Measurements from ENCODE around the gene CHD2. TPM values are rescaled to one million over a fixed set of nuclear protein-coding genes. Genes with fewer than 3 reads are reported as not detected.

Gene CHD2
- total RNA-seq, 1 experiment from 2014 or later: 63.3 TPM

- Histone ChIP-seq H2AK5ac (ENCODE audit: insufficient read length, low read length) (no peak overlapping the region), H3K23me2 (ENCODE audit: insufficient read length, low read depth, low read length, poor library complexity, severe bottlenecking) (no peaks in the 10 kb centered on the region), H2BK120ac (ENCODE audit: low read depth, low read length, poor library complexity, severe bottlenecking) (no peak overlapping the region), H3K18ac (ENCODE audit: insufficient read length, low read depth, low read length) (no peak overlapping the region), H2AFZ (ENCODE audit: low read length) (no peak overlapping the region), H2BK15ac (ENCODE audit: low read depth, low read length) (no peak overlapping the region), H2BK20ac (ENCODE audit: low read depth, low read length, poor library complexity, severe bottlenecking) (no peak overlapping the region), H3K9me3 (ENCODE audit: control insufficient read depth, low read depth, low read length) (peaks cover 7% of the 10 kb centered on the region), H3K56ac (ENCODE audit: insufficient read length, low read depth, low read length) (no peak overlapping the region), H4K5ac (ENCODE audit: insufficient read length, low read depth, low read length) (no peak overlapping the region), H3K23ac (ENCODE audit: insufficient read length, low read depth, low read length) (no peak overlapping the region), H3K4me1 (ENCODE audit: insufficient read depth, low read length) (no peaks in the 10 kb centered on the region), H4K20me1 (ENCODE audit: control insufficient read depth, insufficient read depth, insufficient read length) (peaks cover 3% of the 10 kb centered on the region), H3K14ac (ENCODE audit: insufficient read depth, low read length) (no peak overlapping the region), H2BK5ac (ENCODE audit: insufficient read length, low read length) (no peak overlapping the region), H4K91ac (ENCODE audit: insufficient read length, low read depth, low read length) (no peak overlapping the region), H2BK12ac (ENCODE audit: insufficient read length, low read depth, low read length) (no peak overlapping the region), H3K4me2 (ENCODE audit: insufficient read depth, insufficient read length, low read length) (no peak overlapping the region), H3K27ac (ENCODE audit: insufficient read length, low read depth, low read length) (no peak overlapping the region), H3K4ac (ENCODE audit: low read depth, low read length) (no peak overlapping the region), H3K9ac (ENCODE audit: extremely low read depth, insufficient read length, low read length) (no peak overlapping the region), H3K79me2 (ENCODE audit: insufficient read depth, low read length) (no peaks in the 10 kb centered on the region), H3T11ph (ENCODE audit: low read length) (no peak overlapping the region), H3K79me1 (ENCODE audit: insufficient read depth, low read depth, low read length, poor library complexity, severe bottlenecking) (no peaks in the 10 kb centered on the region), H3K27me3 (ENCODE audit: insufficient read depth, low read length) (no peaks in the 10 kb centered on the region), H4K8ac (replicated peaks; ENCODE audit: insufficient read length, low read depth, low read length) (no peak overlapping the region)
- peak overlapping the region in 2 of 3 experiments; percentile 68 to 91; a peak in 3 of 7 replicates for H3K27ac Mint-ChIP-seq
- H3K4me3 Mint-ChIP-seq: no peak overlapping the region
- TF ChIP-seq CTCF (conservative IDR thresholded peaks at IDR 0.05): no peak
- no CpG with 5 or more reads among the region's 18 CpGs for WGBS (ENCODE audit: extremely low coverage, insufficient read length, low lambda C conversion rate)
- H3K27me3 Mint-ChIP-seq (ENCODE audit: low read depth): no peaks in the 10 kb centered on the region
- peaks cover 5 to 8% of the 10 kb centered on the region in 2 experiments for H3K4me1 Mint-ChIP-seq
- no peak for DNase-seq
- H3K36me3 Mint-ChIP-seq (ENCODE audit: insufficient read depth in 1 of 3, low read depth in 3 of 3): peaks cover 65 to 99% (median 89%) of the 10 kb centered on the region in 3 experiments
- H3K9me3 Mint-ChIP-seq: peaks cover 11 to 13% of the 10 kb centered on the region in 2 experiments
Measured at GRCh38 chr15:93047621-93048425, 147.7 kb downstream of the CHD2 start.

Data from H9 (cell line).